OCI-LY7 (cell line): ENCODE measurements around the gene IER3.

Source experiments
- CTCF ChIP-seq: fragments of 200-600 bp; sonication (generic); conservative IDR thresholded peaks from 2 replicates; pipeline ENCODE4 v1.5.1; 2014; ENCODE audit warnings: mild to moderate bottlenecking, antibody characterized with exemption, low read length, moderate library complexity, mixed read lengths
- EZH2phosphoT487 ChIP-seq: fragments of 200-600 bp; sonication (generic); IDR thresholded peaks from 2 replicates; pipeline ENCODE4 v1.6.1; 2018; ENCODE audit warnings: low read depth, borderline replicate concordance, mild to moderate bottlenecking, mixed run types, antibody characterized with exemption, low read length, moderate library complexity, mixed read lengths

GRCh38 chr6:30775104-30775503, 30.8 kb upstream of the IER3 start:
- TF ChIP-seq CTCF (no peak), EZH2phosphoT487 (no peak)
